Panc1 (cell line): ENCODE measurements around the gene GAL3ST3.

Source experiments
- CTCF ChIP-seq: fragments of 450-650 bp; IDR thresholded peaks from 2 replicates; pipeline ENCODE4 v1.5.1; 2017; ENCODE audit warnings: mild to moderate bottlenecking
- POLR2AphosphoS5 ChIP-seq: IDR thresholded peaks from 2 replicates; pipeline ENCODE4 v1.6.1; 2012; ENCODE audit warnings: mild to moderate bottlenecking, low read depth, low read length, moderate library complexity
- SIN3A ChIP-seq: IDR thresholded peaks from 2 replicates; pipeline ENCODE4 v1.6.1; 2012; ENCODE audit warnings: low read depth, mild to moderate bottlenecking, low read length, moderate library complexity, borderline replicate concordance; ENCODE audit not compliant: insufficient read depth
- TCF7L2 ChIP-seq: IDR thresholded peaks from 2 replicates; pipeline ENCODE4 v1.6.1; 2011; ENCODE audit warnings: mild to moderate bottlenecking, low read depth, low read length, inconsistent platforms

GRCh38 chr11:66072081-66072480, 23.1 kb upstream of the GAL3ST3 start:
- TF ChIP-seq CTCF (no peak), SIN3A (no peak), TCF7L2 (no peak), POLR2AphosphoS5 (no peak)
